NCI-H146 treated with DMSO at 0.1 percent for 48 hours (cell line): ENCODE results near the gene KRTAP4-9.
"Not testable (repeated sequence)": the region's sequence is repeated elsewhere in the genome, so short reads cannot be mapped to it uniquely, and the experiment has no call there.

Experiments used
- DNase-seq: peaks from one replicate; lab custom pipeline; 2025; ENCODE audit not compliant: unreplicated experiment; lab: John Stamatoyannopoulos, UW

The KRTAP4-9 gene

GRCh38 chr17:41126412-41126811, 21.2 kb downstream of the KRTAP4-9 start:
- DNase-seq: no peak

DNA sequence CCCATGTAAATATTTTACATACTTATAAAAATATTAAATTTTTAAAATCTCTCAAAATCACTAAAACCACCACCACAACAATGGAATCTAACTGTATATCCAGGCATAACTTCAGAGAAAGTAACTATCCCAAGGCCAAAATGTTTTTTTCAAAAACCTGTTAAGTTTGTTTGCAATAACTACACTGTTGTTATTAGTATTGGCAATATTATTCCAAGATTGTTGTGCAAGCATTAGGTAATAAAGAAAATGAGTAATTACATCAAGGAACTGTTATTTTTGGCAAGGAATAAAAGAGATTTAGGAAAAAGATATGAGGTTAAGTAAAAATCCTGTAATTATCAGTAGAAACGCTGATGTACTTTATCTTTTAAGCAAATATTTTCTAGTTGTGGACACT, 22.2 kb downstream of the KRTAP4-9 start:
- DNase-seq: no peak

DNA sequence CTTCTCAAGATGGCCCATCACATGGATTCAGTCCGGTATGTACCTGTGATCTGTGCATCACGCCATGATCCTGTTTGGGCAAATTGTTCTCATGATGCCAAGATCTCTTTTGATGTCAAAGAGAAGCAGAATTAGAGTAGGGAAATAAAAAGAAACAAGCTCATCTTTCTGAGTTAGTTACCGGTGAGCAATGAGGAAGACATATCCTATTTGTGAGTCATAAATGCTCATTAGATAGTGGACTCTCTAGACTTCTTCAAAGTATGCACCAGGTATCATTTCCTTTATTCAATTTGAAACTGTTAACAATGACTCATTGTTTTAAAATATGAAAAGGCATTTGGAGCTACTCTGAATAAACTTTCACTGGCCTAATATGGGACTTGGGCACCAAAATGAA, 26.8 kb downstream of the KRTAP4-9 start:
- DNase-seq: no peak

- DNase-seq: no peak
Measured at GRCh38 chr17:41133880-41134735, 28.9 kb downstream of the KRTAP4-9 start.

DNA sequence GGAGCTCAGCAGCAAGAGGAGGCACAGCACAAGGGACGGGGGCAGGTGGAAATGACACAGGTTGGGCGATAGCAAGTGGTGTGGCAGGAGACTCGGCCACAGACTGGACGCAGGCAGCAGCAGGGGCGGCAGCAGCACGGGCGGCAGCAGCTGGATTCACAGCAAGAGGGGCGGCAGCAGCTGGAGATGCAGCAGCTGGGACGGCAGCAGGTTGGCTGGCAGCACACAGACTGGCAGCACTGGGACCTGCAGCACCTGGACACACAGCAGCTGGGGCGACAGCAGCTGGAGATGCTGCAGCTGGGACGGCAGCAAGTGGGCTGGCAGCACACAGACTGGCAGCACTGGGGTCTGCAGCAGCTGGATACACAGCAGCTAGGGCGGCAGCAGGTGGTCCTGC, 34.7 kb downstream of the KRTAP4-9 start:
- not testable (repeated sequence) for DNase-seq

DNA sequence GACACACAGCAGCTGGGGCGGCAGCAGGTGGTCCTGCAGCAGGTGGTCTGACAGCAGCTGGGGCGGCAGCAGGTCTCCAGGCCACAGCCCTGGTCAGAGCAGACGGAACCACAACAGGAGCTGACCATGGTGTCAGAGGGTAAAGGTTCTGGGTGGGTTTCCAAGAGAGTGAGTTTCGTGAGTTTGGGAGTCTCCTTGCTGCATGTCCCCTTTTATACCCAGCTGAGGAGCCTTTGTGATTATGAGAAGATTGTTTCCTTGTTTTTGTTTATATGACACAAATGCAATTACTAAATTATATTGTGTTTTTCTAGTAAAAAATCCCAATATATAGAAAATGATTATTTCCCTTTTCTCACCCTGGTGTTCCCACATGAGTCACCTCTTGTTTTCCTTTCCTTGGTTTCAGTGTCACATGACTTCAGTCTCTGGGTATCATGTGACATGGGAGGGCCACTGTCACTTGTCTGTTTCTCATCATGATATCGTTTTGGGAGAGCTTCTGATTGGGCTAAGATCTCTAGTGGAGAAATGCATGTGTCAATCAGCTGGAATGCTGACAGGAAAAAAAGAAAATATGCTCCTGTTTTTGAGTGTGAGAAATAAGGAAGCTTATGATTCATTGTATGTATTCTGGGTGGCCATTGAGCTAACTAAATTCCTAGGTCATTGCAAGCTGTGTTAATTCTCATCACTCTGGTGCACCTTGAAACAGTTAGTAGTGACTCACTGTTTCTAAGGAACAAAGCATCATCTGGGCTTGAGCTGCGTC, 35.4 kb downstream of the KRTAP4-9 start, which contains the start of gene KRTAP4-6:
Gene KRTAP4-6, minus strand, starts transcription at position 185 of the 772 bp plus-strand sequence. Its CDS starts 57 bp downstream, at position 128.
- no peak for DNase-seq

DNA sequence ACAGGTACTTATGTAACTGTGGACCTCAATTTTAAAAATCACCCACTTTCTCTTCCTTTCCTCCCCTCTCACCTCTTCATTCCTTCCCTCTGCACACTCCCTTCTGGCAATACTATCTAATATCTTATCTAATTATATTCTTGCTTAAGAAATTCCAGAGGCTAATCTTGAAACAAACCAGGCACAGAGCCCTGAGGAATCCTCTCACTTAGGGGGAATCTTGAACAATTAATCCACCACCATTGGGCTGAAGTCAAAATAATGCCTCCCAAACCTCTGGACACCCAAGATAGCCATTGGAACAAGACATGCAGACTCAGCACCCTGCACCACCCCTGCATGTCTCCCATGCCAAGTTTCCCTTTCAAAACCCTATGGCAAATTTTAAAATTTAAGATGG, 36.2 kb downstream of the KRTAP4-9 start:
- DNase-seq: no peak

- DNase-seq: no peak
Measured at GRCh38 chr17:41144846-41145245, 39.7 kb downstream of the KRTAP4-9 start.

- DNase-seq: no peak
Measured at GRCh38 chr17:41145261-41145660, 40.1 kb downstream of the KRTAP4-9 start.

DNA sequence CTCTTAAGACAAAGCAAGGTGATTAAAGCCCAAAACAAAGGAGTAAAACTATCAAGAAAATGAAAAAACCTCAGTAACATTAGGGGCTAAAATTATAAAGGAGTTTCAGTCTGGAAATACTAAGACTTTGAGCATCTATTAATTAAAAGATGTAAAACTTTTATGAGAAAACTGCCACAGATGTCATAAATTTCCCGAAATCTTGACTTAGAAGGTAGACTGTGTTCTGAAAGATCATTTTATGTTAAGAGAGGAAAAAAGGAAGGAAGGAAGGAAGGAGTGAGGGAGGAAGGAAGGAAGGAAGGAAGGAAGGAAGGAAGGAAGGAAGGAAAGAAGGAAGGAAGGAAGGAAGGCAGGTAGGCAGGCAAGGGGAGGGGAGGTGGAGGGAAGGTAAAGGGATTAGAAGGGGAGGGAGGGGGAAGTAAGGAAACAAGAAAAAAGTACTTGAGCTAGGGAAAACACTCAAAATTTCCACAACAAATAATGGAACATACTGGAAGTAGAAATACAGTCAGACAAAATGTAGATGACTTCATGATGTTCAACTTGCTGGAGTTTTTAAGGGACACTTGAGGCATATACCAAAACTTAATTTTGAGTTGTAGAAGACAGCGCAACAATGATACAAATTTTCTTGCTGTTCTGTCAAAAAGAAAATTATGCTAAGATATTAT, 42.5 kb downstream of the KRTAP4-9 start:
- DNase-seq: no peak

DNA sequence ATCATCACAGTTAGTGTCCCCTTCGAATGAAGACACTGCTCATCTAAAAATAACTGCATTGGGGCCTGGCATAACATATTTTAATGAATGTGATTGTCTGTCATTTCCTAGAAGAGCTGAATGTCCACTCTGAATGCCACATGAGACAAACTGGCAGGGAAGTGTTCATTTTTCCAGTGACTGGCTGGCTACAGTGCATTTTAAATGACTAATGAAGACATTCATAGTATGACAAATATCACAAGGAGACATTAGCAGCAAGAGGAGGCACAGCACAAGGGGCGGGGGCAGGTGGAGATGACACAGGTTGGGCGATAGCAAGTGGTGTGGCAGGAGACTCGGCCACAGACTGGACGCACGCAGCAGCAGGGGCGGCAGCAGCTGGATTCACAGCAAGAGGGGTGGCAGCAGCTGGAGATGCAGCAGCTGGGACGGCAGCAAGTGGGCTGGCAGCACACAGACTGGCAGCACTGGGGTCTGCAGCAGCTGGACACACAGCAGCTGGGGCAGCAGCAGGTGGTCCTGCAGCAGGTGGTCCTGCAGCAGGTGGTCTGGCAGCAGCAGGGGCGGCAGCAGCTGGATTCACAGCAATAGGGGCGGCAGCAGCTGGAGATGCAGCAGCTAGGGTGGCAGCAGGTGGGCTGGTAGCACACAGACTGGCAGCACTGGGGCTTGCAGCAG, 43.9 kb downstream of the KRTAP4-9 start:
- not testable (repeated sequence) for DNase-seq

DNA sequence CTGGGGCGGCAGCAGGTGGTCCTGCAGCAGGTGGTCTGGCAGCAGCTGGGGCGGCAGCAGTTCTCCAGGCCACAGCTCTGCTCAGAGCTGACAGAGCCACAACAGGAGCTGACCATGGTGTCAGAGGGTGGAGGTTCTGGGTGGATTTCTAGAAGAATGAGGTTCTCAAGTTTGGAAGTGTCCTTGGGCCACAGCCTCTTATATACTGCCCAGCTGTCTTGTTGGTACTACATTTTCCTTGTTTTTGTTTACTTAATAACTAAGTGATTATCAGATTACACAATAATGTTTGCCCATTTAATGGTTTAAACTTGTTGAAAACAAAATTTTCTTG, 44.4 kb downstream of the KRTAP4-9 start, which contains the start of gene KRTAP4-5:
Gene KRTAP4-5, minus strand, starts transcription at position 174 of the 334 bp plus-strand sequence. Its CDS starts 58 bp downstream, at position 116.
- DNase-seq: no peak

DNA sequence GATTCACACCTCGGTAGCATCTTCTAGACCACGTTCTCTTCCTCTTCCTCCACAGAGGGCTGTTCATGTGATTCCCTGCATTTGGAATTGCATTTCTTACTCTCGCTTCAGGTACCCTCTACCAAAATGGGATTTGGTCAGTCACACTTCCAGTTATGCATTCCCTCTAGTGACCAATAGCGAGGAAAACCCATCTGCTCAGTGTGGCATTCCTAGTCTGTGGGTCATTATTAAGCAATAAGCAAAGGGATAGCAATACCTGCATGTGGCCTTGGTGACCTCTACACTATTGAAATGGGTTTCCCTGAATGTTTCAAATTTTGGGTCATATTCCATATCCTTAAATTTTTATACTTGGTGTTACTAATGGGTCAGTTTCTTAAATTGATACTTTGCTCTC, 44.8 kb downstream of the KRTAP4-9 start:
- DNase-seq: no peak

GRCh38 chr17:41151525-41151924, 46.3 kb downstream of the KRTAP4-9 start:
- no peak for DNase-seq

DNA sequence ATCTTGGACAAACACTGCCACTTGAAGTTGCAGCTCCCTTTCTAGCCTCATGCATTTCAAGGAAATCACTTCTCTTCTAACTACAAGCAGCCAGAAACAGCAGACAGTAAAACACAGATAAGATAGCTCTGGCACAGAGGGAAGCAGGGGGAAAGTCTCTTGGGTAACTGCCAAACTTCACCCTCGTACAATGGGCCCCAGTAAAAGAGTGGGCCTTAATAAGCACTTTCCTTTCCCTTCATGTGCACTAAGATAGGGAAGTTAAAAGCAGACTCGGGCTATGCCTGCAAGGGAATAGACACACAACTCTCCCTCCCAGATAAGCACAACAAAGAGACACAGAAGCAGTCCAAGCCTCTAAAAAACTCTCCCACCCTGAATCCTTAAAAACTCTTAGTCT, 48.7 kb downstream of the KRTAP4-9 start:
- DNase-seq: no peak
